SK-N-MC (cell line): ENCODE data around the gene MYO5B.
"Not testable (repeated sequence)": the region's sequence is repeated elsewhere in the genome, so short reads cannot be mapped to it uniquely, and the experiment has no call there.

Source experiments
- DNase-seq: peaks from one replicate; pipeline ENCODE4 v3.0.0-alpha.2; 2011; ENCODE audit warnings: low read depth, low spot score
- H3K27ac ChIP-seq: fragments of 200-600 bp; sonication (generic); 2 replicates; pipeline ENCODE4 v1.5.1; 2016; ENCODE audit warnings: mixed run types
- H3K36me3 ChIP-seq: fragments of 200-600 bp; sonication (generic); 2 replicates; pipeline ENCODE4 v1.6.1; 2017; ENCODE audit warnings: antibody characterized with exemption, low read length, mixed read lengths; ENCODE audit not compliant: insufficient read depth
- H3K4me3 ChIP-seq: fragments of 200-600 bp; sonication (generic); 2 replicates; pipeline ENCODE4 v1.5.1; 2016
- H3K9ac ChIP-seq: fragments of 200-600 bp; sonication (generic); 2 replicates; pipeline ENCODE4 v1.8.0; 2017; ENCODE audit warnings: mixed run types, mixed read lengths; ENCODE audit not compliant: insufficient read length
- H3K9me3 ChIP-seq: fragments of 200-600 bp; sonication (generic); 2 replicates; pipeline ENCODE4 v1.6.1; 2017; ENCODE audit warnings: low read depth, mild to moderate bottlenecking, antibody characterized with exemption, low read length, moderate library complexity, mixed read lengths
- EZH2 ChIP-seq: fragments of 200-600 bp; sonication (generic); IDR thresholded peaks from one replicate; pipeline ENCODE4 v1.6.1; 2017; ENCODE audit warnings: antibody characterized with exemption
- FOXP2 ChIP-seq: optimal IDR thresholded peaks from 2 replicates; pipeline ENCODE3; 2011; ENCODE audit warnings: mild to moderate bottlenecking, moderate library complexity; ENCODE audit not compliant: insufficient read depth; ENCODE audit errors: extremely low read length, control extremely low read depth
- POLR2AphosphoS5 ChIP-seq: IDR thresholded peaks from 2 replicates; pipeline ENCODE4 v1.6.1; 2012; ENCODE audit warnings: mild to moderate bottlenecking, low read depth, low read length, borderline replicate concordance

Gene MYO5B

GRCh38 chr18:49795612-49796552 lies 399.1 kb downstream of the MYO5B start:
- Histone ChIP-seq H3K9me3 (no peaks in the 10 kb centered on the region), H3K9ac (no peak overlapping the region), H3K4me3 (no peak overlapping the region), H3K27ac (no peak overlapping the region), H3K36me3 (peaks cover 12% of the 10 kb centered on the region)
- no peak for TF ChIP-seq EZH2
- DNase-seq: no peak

GRCh38 chr18:49794743-49795142 lies 400.2 kb downstream of the MYO5B start:
- no peaks in the 10 kb centered on the region for H3K9me3 ChIP-seq
- DNase-seq: no peak
- H3K27ac ChIP-seq: no peak overlapping the region
- no peak overlapping the region for H3K4me3 ChIP-seq
- TF ChIP-seq POLR2AphosphoS5 (no peak), EZH2 (no peak), FOXP2 (no peak)
- H3K36me3 ChIP-seq: peaks cover 14% of the 10 kb centered on the region
- no peak overlapping the region for H3K9ac ChIP-seq

GRCh38 chr18:49789560-49790134 lies 405.3 kb downstream of the MYO5B start:
- not testable (repeated sequence) for H3K27ac ChIP-seq, DNase-seq, H3K9me3 ChIP-seq, H3K9ac ChIP-seq, H3K4me3 ChIP-seq
- peaks cover 12% of the 10 kb centered on the region for H3K36me3 ChIP-seq

- Histone ChIP-seq H3K36me3 (peaks cover 12% of the 10 kb centered on the region), H3K4me3 (no peak overlapping the region), H3K9me3 (no peaks in the 10 kb centered on the region), H3K27ac (no peak overlapping the region), H3K9ac (no peak overlapping the region)
- no peak for TF ChIP-seq FOXP2
- no peak for TF ChIP-seq EZH2
- no peak for TF ChIP-seq POLR2AphosphoS5
- DNase-seq: no peak
These were observed 406.5 kb downstream of the MYO5B start for GRCh38 chr18:49788327-49788898.

- Histone ChIP-seq H3K27ac (no peak overlapping the region), H3K9ac (no peak overlapping the region), H3K4me3 (no peak overlapping the region), H3K36me3 (peaks cover 5% of the 10 kb centered on the region; the same call in 1 of the 2 replicates), H3K9me3 (no peaks in the 10 kb centered on the region)
- TF ChIP-seq EZH2: no peak
- no peak for TF ChIP-seq FOXP2
- no peak for TF ChIP-seq POLR2AphosphoS5
- no peak for DNase-seq
These were observed 408.8 kb downstream of the MYO5B start for GRCh38 chr18:49786019-49786720.

- no peaks in the 10 kb centered on the region for H3K9me3 ChIP-seq
- no peaks in the 10 kb centered on the region for H3K36me3 ChIP-seq
- no peak overlapping the region for H3K27ac ChIP-seq
- no peak for DNase-seq
- TF ChIP-seq FOXP2 (no peak), POLR2AphosphoS5 (no peak), EZH2 (no peak)
- no peak overlapping the region for H3K4me3 ChIP-seq
- H3K9ac ChIP-seq: no peak overlapping the region
These were observed 410.3 kb downstream of the MYO5B start for GRCh38 chr18:49784427-49785185.

- H3K27ac ChIP-seq, H3K4me3 ChIP-seq, DNase-seq, H3K9ac ChIP-seq, H3K36me3 ChIP-seq, H3K9me3 ChIP-seq: not testable (repeated sequence)
These were observed 411.3 kb downstream of the MYO5B start for GRCh38 chr18:49783631-49784030.

- Histone ChIP-seq H3K27ac (no peak overlapping the region), H3K9ac (no peak overlapping the region), H3K36me3 (no peaks in the 10 kb centered on the region), H3K9me3 (no peaks in the 10 kb centered on the region), H3K4me3 (no peak overlapping the region)
- DNase-seq: no peak
- TF ChIP-seq EZH2 (no peak), POLR2AphosphoS5 (no peak), FOXP2 (no peak)
These were observed 416.0 kb downstream of the MYO5B start for GRCh38 chr18:49778826-49779465.
